WERI-Rb-1 (cell line): ENCODE results near the gene LRRC36.
A peak's percentile ranks its signal among the peaks of the same experiment; 100 is the strongest.
"Not testable (repeated sequence)": the region's sequence is repeated elsewhere in the genome, so short reads cannot be mapped to it uniquely, and the experiment has no call there.

ENCODE experiments used
- DNase-seq: peaks from one replicate; pipeline ENCODE4 v3.0.0-alpha.2; 2020
- H3K27ac ChIP-seq: fragments of 250-450 bp; sonication (Bioruptor Pico); 2 replicates; pipeline ENCODE4 v1.5.1; 2020; ENCODE audit warnings: mild to moderate bottlenecking, moderate library complexity
- H3K27me3 ChIP-seq: fragments of 250-450 bp; sonication (Bioruptor Pico); 2 replicates; pipeline ENCODE4 v1.5.1; 2021; ENCODE audit warnings: mild to moderate bottlenecking, low read depth, moderate library complexity; ENCODE audit not compliant: insufficient read depth, severe bottlenecking
- H3K36me3 ChIP-seq: fragments of 250-450 bp; sonication (Bioruptor Pico); 2 replicates; pipeline ENCODE4 v1.5.1; 2020; ENCODE audit warnings: mild to moderate bottlenecking, moderate library complexity
- H3K4me3 ChIP-seq: 2 replicates; pipeline ENCODE4 v1.5.1; 2011; ENCODE audit warnings: low read depth, mild to moderate bottlenecking, control low read depth, low read length
- H3K9me3 ChIP-seq: fragments of 250-450 bp; sonication (Bioruptor Pico); 2 replicates; pipeline ENCODE4 v1.5.1; 2021; ENCODE audit warnings: mild to moderate bottlenecking, moderate library complexity; ENCODE audit not compliant: severe bottlenecking
- TF ChIP-seq, protein P1 (sequence below): IDR thresholded peaks from 2 replicates; pipeline ENCODE4 v1.5.1; 2011; ENCODE audit warnings: low read depth, mild to moderate bottlenecking, control low read depth, inconsistent platforms, low read length

Gene LRRC36

DNA sequence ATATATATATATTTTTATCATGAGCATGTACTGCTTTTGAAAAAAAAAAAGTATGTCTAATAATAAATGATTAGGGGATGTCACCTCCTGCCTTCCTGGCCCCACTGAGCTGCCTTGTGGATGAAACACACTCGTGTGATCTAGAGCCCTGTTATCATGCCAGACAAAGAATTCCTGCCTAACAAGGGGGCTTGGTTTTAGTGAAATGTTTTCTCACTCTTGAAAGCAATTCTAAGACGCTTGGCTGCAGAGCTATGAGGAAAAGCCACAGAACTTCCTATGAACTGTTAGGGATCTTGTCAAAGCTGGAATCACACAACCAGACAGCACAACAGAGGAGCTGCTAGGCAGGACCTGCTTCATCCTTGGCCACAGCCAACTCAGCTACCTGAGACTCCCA is 85.7 kb downstream of the LRRC36 start:
- Histone ChIP-seq H3K36me3 (no peaks in the 10 kb centered on the region; the same call in 1 of the 2 replicates), H3K27ac (no peak overlapping the region), H3K4me3 (no peak overlapping the region), H3K27me3 (no peaks in the 10 kb centered on the region), H3K9me3 (no peaks in the 10 kb centered on the region)
- DNase-seq, result no peak
- TF ChIP-seq, protein P1, sequence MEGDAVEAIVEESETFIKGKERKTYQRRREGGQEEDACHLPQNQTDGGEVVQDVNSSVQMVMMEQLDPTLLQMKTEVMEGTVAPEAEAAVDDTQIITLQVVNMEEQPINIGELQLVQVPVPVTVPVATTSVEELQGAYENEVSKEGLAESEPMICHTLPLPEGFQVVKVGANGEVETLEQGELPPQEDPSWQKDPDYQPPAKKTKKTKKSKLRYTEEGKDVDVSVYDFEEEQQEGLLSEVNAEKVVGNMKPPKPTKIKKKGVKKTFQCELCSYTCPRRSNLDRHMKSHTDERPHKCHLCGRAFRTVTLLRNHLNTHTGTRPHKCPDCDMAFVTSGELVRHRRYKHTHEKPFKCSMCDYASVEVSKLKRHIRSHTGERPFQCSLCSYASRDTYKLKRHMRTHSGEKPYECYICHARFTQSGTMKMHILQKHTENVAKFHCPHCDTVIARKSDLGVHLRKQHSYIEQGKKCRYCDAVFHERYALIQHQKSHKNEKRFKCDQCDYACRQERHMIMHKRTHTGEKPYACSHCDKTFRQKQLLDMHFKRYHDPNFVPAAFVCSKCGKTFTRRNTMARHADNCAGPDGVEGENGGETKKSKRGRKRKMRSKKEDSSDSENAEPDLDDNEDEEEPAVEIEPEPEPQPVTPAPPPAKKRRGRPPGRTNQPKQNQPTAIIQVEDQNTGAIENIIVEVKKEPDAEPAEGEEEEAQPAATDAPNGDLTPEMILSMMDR, result no peak

DNA sequence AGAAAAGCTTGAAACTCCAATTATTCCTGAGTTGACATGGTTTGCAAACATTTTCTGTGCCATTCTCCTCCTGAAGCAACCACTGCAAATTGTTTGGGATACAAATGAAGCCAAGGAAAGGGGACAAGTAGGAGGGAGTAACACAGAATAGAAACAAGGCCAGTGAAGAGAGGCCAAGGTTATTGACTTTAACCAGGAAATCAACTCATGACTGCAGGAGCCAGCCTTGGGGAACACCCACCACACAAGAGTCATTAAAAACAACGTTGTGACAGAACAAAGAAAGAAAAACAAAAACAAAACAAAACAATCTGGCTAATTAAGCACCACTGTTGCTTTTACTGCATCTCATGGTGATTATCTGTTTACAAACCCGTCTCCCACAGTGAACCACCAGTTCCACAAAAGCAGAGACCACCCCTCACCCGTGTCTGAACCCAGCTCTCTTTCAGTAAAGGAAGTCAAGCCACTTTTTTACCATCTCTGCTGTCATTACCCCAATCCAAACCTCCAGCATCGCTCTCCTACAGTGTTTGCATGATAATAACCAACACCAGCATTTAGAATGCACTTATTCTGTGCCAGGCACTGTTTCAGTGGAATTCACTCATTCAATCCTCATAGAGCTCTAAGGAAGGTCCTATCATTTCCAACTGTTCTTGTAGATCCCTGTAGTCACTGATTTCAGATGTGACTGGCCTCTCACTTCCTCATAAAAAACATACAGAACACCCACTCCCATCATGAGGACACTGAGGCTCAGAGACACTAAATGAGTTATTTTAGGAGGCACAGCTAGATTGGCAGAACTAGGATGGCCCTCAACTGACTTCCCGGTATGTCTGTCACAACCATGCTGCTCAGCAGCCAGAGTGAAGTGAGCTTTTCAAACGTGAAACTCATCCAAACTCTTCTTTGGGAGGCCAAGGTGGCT is 87.6 kb downstream of the LRRC36 start:
- Histone ChIP-seq H3K9me3 (no peaks in the 10 kb centered on the region), H3K27me3 (no peaks in the 10 kb centered on the region), H3K27ac (no peak overlapping the region), H3K36me3 (no peaks in the 10 kb centered on the region; the same call in 1 of the 2 replicates), H3K4me3 (no peak overlapping the region)
- no peak for DNase-seq
- TF ChIP-seq, protein P1, result no peak

DNA sequence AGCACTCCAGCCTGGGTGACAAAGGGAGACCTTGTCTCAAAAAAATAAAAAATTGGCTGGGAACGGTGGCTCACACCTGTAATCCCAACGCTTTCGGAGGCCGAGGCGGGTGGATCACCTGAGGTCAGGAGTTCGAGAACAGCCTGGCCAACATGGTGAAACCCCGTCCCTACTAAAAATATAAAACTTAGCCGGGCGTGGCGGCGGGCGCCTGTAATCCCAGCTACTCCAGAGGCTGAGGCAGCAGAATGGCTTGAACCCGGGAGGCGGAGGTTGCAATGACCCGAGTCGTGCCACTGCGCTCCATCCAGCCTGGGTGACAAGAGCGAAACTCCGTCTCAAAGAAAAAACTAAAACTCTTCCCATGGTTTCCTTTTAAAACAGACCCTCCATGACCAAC is 88.8 kb downstream of the LRRC36 start:
- not testable (repeated sequence) for H3K27me3 ChIP-seq, DNase-seq, H3K9me3 ChIP-seq, H3K36me3 ChIP-seq, H3K27ac ChIP-seq
- H3K4me3 ChIP-seq, result peak overlapping the region; percentile 81

DNA sequence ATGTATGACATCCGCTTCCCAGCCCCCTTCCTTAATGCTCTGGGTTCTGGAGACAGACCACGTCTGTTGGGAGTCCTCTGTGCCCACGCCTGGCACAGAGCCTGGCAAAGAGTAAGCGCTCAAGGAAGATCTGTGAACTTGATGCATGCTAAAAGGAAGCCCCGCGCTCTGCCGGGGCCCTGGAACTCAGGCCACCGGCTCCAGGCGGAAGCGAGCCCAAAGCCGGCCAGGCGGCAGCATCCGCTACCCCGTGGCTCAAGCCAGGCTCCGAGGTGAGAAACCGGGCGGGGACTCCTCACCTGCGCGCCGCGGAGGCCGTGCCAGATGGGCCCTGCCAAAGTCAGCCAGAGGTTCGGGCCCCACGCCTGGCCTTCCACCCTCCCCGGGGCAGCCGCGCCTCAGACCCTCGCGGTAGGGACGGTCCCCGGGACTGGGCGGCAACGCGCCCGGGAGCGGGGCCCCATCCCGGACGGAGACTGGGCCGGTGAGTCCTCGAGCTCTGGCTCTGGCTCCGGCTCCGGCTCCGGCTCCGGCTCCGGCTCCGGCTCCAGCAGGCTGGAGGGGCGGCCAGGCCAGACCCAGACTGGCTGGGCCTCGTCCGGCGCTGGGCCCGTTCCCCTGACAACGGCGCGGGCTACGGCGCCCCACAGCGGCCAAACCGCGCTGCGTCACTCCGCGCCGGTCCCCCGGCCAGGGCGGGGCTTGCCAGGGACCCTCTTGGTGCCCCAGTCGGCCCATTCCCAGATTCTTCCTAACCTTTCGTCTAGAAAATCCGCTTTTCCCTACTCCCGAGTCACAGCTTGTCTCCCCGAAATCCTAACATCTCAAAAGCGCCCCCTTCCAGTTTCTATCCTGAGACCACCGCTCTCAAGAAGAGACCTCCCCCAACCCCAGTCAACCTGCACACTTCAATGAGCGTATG is 89.5 kb downstream of the LRRC36 start, which contains the start of gene ZDHHC1:
TSS of gene ZDHHC1 (minus strand) at position 606 of the 922 bp plus-strand sequence. CDS start 8,702 bp downstream, outside the sequence.
- H3K27ac ChIP-seq, result peak within 1 kb of the TSS; percentile 72

DNA sequence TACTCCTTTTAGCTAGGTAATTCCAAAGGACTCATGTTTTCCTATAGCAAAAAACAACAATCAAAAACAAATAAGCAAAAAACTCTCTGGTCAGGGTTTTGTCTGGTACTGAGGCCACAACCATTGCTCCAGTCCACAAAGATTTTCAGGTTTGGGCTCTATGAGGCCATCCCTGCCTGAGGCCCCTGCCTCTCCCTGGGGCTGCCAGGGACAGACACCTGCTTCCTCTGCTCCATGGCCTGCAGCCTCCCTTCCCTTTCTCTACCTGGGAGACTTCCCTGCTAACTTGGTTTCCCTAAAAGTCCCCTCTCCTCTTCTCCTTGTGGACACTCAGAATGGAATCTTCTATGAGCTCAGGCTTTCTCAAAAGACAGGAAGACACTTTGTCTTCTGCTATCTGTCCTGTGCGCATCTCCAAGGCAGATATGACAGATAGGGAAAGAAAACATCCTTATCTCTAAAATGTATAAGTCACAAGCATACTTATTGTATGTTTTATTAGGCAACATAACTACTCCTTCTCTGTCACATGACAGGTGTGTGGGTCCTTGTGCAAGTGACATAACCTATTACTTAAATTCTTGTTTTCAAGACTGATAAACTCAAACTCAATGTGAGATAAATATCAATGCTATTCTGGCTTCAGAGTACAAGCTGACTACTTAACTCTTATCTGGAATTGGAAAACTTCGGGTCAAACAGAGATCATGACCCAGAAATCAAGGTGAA is 90.9 kb downstream of the LRRC36 start:
- TF ChIP-seq, protein P1, result no peak
- H3K4me3 ChIP-seq, result no peak overlapping the region
- H3K36me3 ChIP-seq, result no peaks in the 10 kb centered on the region; the same call in 1 of the 2 replicates
- no peaks in the 10 kb centered on the region for H3K27me3 ChIP-seq
- no peak for DNase-seq
- H3K9me3 ChIP-seq, result no peaks in the 10 kb centered on the region
- no peak overlapping the region for H3K27ac ChIP-seq

More for the DNA sequence above, 89.5 kb downstream of the LRRC36 start, which contains the start of gene ZDHHC1:
- TF ChIP-seq, protein P1, result peak; percentile 78
- Histone ChIP-seq H3K36me3 (no peaks in the 10 kb centered on the region; the same call in 1 of the 2 replicates), H3K27me3 (no peaks in the 10 kb centered on the region), H3K4me3 (peak within 1 kb of the TSS; percentile 81), H3K9me3 (no peaks in the 10 kb centered on the region)
- DNase-seq, result peak; percentile 71
